ENCODE results near the gene STX4.
A peak's percentile ranks its signal among the peaks of the same experiment; 100 is the strongest.

Gene STX4, protein sequence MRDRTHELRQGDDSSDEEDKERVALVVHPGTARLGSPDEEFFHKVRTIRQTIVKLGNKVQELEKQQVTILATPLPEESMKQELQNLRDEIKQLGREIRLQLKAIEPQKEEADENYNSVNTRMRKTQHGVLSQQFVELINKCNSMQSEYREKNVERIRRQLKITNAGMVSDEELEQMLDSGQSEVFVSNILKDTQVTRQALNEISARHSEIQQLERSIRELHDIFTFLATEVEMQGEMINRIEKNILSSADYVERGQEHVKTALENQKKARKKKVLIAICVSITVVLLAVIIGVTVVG

GRCh38 chr16:31032736-31033708, at the start of gene STX4:
STX4 (plus strand) TSS chr16:31033558; CDS start chr16:31033806, 248 bp downstream.
- DNase-seq = peak; percentile 98

GRCh38 chr16:30983898-30984610, 49.3 kb upstream of the STX4 start:
- no peak for DNase-seq

- peak; percentile 81 for DNase-seq
Measured at GRCh38 chr16:30984669-30985400, 48.5 kb upstream of the STX4 start, which contains the start of gene HSD3B7. HSD3B7 (plus strand) TSS chr16:30985207; CDS start chr16:30985659, 452 bp downstream.

DNA sequence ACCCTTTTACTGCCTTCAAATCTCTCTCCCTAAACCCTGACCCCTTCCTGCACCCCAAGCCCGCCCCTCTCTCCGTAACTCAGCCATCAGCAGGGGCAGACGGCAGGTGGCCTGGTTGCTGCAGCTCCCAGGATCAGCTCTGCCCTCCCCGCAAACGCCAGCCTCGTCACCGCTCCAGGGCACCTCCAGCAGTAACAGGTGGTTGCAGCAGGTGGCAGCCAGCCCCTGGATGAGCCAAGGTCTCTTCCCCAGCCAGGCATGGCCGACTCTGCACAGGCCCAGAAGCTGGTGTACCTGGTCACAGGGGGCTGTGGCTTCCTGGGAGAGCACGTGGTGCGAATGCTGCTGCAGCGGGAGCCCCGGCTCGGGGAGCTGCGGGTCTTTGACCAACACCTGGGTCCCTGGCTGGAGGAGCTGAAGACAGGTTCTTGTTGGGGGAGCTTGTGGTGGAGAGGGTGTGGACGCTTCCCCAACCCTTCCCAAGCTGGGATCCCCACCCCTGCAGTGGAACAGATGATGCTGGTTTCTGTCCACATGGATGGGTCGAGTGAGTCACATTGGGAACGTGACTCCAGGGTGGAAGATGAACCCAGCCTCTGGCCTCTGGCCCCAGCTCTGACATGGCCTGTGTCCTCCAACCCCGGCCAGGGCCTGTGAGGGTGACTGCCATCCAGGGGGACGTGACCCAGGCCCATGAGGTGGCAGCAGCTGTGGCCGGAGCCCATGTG, 47.8 kb upstream of the STX4 start:
- DNase-seq = no peak

GRCh38 chr16:30986129-30986991, 47.0 kb upstream of the STX4 start:
- DNase-seq = no peak

GRCh38 chr16:30987581-30988190, 45.7 kb upstream of the STX4 start:
- no peak for DNase-seq

DNA sequence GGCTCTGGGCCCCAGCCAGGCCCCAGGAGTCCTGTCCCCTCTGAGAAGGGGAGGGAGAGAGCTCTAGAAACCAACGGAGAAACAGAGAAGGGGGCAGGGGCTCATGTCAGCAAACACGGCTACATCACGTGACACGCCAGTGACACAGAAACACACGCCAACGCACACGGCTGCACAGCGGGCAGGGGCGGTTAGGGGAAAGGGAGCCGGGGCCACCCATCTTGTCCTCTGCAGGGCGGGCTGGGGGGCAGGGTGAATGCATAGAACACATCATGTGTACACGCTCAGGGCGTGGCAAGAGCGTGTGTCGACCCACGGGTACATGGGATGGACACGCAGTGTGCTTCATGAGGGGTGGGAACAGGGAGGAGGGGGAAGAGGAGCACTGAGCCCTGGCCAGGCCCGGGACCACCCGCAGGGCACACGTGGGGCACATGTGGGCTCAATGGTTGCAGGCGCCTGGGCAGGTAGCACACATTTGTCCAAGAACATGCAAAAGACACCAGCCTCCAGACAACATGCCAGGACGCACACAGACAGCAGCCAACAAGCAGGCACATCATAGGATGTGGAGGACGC, 43.8 kb upstream of the STX4 start:
- no peak for DNase-seq

GRCh38 chr16:30990105-30990504, 43.3 kb upstream of the STX4 start:
- no peak for DNase-seq

DNA sequence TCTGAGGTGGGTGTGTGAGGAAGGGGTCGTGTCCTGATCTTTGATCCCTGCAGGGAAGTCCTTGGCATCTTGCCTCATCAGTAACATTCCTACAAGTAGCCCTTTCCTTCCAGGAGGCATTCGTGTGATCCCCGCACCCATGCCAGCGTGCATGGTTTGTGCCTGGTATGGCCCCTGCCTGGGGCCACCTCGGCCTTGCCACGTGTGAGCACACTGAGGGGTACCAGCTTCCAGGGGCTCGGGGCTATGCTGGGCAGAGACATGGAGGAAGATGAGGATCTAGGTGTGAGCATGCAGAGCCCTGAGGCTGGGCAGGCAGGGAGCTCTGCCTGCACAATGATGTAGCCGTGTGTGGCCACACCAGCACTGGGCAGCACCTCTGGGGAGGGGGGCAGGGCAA, 42.3 kb upstream of the STX4 start:
- DNase-seq = no peak

DNA sequence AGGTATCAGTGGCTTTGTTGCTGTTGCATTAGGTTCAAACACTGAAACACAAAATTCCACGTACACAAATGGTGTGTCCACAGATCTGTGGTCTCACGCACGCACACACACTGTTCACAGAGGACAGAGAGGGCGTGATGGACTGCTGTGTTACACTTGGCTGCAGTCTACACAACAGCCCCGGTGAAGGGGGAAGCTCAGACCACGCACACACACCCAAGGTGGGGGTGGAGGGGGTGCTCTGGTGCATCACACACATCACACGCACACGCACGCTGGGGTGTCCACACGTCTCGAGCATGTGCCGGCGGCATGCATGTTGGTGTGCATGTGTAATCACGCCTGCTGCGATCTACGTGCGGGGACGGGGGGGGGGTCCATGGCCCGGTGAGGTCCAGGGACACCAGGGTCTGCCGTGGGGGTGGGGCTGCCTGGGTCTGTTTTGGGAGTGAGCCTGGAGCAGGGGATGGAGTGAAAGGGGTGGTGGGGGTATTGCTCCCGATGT, 41.0 kb upstream of the STX4 start:
- DNase-seq = no peak

- DNase-seq = no peak
Measured at GRCh38 chr16:30992931-30993816, 40.2 kb upstream of the STX4 start.

DNA sequence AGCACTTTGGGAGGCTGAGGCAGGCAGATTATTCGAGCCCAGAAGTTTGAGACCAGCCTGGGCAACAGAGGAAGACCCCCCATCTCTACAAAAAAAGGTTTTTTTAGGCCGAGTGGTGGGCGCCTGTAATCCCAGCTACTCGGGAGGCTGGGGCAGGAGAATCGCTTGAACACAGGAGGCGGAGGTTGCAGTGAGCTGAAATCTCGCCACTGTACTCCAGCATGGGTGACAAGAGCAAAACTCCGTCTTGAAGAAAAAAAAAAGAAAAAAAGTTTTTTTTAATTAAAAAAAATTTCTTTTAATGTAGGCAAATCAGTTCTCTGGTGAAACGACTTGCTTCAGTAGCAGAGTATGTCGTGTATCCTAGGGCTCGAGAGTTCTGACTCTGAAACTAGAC, 37.4 kb upstream of the STX4 start:
- no peak for DNase-seq

DNA sequence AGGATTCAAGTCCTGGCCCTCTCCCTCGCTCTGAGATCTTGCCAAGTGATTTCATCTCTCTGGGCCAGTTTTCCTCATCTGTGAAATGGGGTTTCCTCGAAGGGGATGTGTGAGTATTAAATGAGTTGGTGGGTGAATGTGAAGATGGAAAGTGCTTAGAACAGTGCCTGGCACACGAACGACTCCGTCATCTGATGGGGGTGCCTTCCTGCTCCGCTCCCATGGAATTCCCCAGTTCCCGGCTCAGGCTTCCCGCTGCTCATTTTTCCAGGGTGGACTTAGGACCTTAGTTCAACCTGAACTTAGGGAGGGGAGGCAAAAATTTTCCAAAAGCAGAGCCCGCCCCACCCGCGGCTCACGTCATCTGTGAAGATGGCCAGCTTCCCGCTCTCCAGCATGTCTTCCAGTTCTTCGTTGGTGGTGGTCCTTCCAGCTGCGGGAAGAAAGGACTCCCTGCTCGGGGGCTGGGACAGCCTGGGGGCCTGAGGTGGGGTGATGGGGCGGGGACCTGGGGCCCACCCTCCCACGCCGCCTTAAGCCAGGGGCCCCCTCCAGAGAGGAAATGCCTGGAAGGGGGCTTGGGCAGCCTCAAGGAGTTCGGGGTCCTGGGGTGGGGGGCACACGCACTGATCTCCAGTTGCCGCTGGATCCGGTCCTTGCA, 36.9 kb upstream of the STX4 start:
- no peak for DNase-seq

DNA sequence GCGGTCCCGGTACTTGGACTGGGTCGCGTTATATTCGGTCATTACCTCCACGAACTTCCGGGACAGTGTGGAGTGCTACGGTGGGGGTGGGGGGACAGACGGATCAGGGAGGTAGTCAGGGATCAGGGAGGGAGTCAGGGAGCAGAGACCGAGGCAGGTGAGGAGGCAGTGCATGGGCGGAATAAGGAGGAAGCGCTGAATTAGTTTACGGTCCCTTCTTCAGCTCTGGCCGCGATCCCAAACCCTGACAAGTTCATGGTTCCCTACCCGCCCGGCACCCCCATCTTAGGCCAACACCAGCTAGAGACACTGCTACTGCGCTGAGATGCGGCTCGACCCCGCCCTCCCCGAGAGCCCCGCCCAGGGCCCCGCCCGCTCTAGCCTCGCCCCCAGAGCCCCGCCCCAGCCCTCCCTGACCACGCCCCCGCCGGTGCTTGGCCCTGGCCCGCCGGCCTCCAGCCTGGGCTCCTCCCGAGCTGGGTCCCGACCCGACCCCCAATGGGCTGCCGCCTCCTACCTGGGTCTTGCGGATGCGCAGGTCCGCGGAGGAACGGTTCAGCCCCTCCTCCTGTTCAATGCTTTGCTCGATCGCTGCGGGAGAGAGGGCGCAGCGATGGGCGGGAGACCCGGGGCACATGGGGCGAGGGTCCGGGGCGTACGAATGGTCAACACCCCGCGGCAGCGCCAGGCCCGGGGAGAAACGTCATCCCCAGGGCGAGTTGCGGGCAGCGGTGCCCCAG, 36.2 kb upstream of the STX4 start:
- DNase-seq = peak; percentile 77

GRCh38 chr16:30997725-30998711, 35.3 kb upstream of the STX4 start:
- DNase-seq = no peak
